ENCODE results near the gene EYA2. TPM values are rescaled to one million over a fixed set of nuclear protein-coding genes. Genes with fewer than 3 reads are reported as not detected.

EYA2 gene
- total RNA-seq, 1 experiment from 2014 or later: 0.08 TPM

- Histone ChIP-seq H3K36me3 (no peaks in the 10 kb centered on the region), H3K4me1 (replicated peaks) (no peaks in the 10 kb centered on the region), H3K27me3 (replicated peaks) (no peaks in the 10 kb centered on the region), H3K9me3 (replicated peaks) (no peaks in the 10 kb centered on the region), H3K27ac (no peak overlapping the region), H3K4me3 (no peak overlapping the region)
- no peak for DNase-seq (ENCODE audit: low read depth in 1 of 2, low spot score in 2 of 2)
Observed at GRCh38 chr20:46991880-46992639, 97.4 kb downstream of the EYA2 start.

GRCh38 chr20:46992640-46993035 lies 98.0 kb downstream of the EYA2 start:
- Histone ChIP-seq H3K27ac (no peak overlapping the region), H3K36me3 (no peaks in the 10 kb centered on the region), H3K4me1 (replicated peaks) (no peaks in the 10 kb centered on the region), H3K27me3 (replicated peaks) (no peaks in the 10 kb centered on the region), H3K9me3 (replicated peaks) (no peaks in the 10 kb centered on the region), H3K4me3 (no peak overlapping the region)
- no peak for DNase-seq (ENCODE audit: low read depth in 1 of 2, low spot score in 2 of 2)

GRCh38 chr20:46993465-46994095 lies 98.9 kb downstream of the EYA2 start:
- H3K4me3 ChIP-seq: no peak overlapping the region
- H3K27me3 ChIP-seq (replicated peaks): no peaks in the 10 kb centered on the region
- H3K4me1 ChIP-seq (replicated peaks): no peaks in the 10 kb centered on the region
- no peak overlapping the region for H3K27ac ChIP-seq
- H3K9me3 ChIP-seq (replicated peaks): no peaks in the 10 kb centered on the region
- no peak for DNase-seq (ENCODE audit: low read depth in 1 of 2, low spot score in 2 of 2)
- H3K36me3 ChIP-seq: no peaks in the 10 kb centered on the region

GRCh38 chr20:46994341-46994740 lies 99.7 kb downstream of the EYA2 start:
- no peaks in the 10 kb centered on the region for H3K4me1 ChIP-seq (replicated peaks)
- no peak overlapping the region for H3K4me3 ChIP-seq

GRCh38 chr20:46995561-46996142 lies 101.0 kb downstream of the EYA2 start:
- Histone ChIP-seq H3K27ac (no peak overlapping the region), H3K9me3 (replicated peaks) (no peaks in the 10 kb centered on the region), H3K4me3 (no peak overlapping the region), H3K36me3 (no peaks in the 10 kb centered on the region), H3K4me1 (replicated peaks) (no peaks in the 10 kb centered on the region), H3K27me3 (replicated peaks) (no peaks in the 10 kb centered on the region)
- no peak for DNase-seq (ENCODE audit: low read depth in 1 of 2, low spot score in 2 of 2)

More at GRCh38 chr20:46994341-46994740, 99.7 kb downstream of the EYA2 start:
- H3K36me3 ChIP-seq: no peaks in the 10 kb centered on the region
- H3K27me3 ChIP-seq (replicated peaks): no peaks in the 10 kb centered on the region
- no peak overlapping the region for H3K27ac ChIP-seq
- no peaks in the 10 kb centered on the region for H3K9me3 ChIP-seq (replicated peaks)
- DNase-seq (ENCODE audit: low read depth in 1 of 2, low spot score in 2 of 2): no peak

- H3K36me3 ChIP-seq: no peaks in the 10 kb centered on the region
- no peaks in the 10 kb centered on the region for H3K9me3 ChIP-seq (replicated peaks)
- H3K27ac ChIP-seq: no peak overlapping the region
- no peaks in the 10 kb centered on the region for H3K4me1 ChIP-seq (replicated peaks)
- DNase-seq (ENCODE audit: low read depth in 1 of 2, low spot score in 2 of 2): no peak
- no peaks in the 10 kb centered on the region for H3K27me3 ChIP-seq (replicated peaks)
- no peak overlapping the region for H3K4me3 ChIP-seq
Observed at GRCh38 chr20:46997187-46997586, 102.5 kb downstream of the EYA2 start.

GRCh38 chr20:46998477-46999240 lies 104.0 kb downstream of the EYA2 start:
- DNase-seq (ENCODE audit: low read depth in 1 of 2, low spot score in 2 of 2): no peak
- H3K4me3 ChIP-seq: no peak overlapping the region
- H3K27ac ChIP-seq: no peak overlapping the region
- no peaks in the 10 kb centered on the region for H3K27me3 ChIP-seq (replicated peaks)
- H3K9me3 ChIP-seq (replicated peaks): no peaks in the 10 kb centered on the region
- H3K36me3 ChIP-seq: no peaks in the 10 kb centered on the region
- no peaks in the 10 kb centered on the region for H3K4me1 ChIP-seq (replicated peaks)

GRCh38 chr20:46999801-47000465 lies 105.3 kb downstream of the EYA2 start:
- H3K4me1 ChIP-seq (replicated peaks): no peaks in the 10 kb centered on the region
- H3K4me3 ChIP-seq: no peak overlapping the region
- no peaks in the 10 kb centered on the region for H3K27me3 ChIP-seq (replicated peaks)
- DNase-seq (ENCODE audit: low read depth in 1 of 2, low spot score in 2 of 2): no peak
- no peak overlapping the region for H3K27ac ChIP-seq
- H3K36me3 ChIP-seq: no peaks in the 10 kb centered on the region
- H3K9me3 ChIP-seq (replicated peaks): no peaks in the 10 kb centered on the region

GRCh38 chr20:47003223-47003622 lies 108.6 kb downstream of the EYA2 start:
- Histone ChIP-seq H3K27me3 (replicated peaks) (no peaks in the 10 kb centered on the region), H3K4me3 (no peak overlapping the region), H3K4me1 (replicated peaks) (no peaks in the 10 kb centered on the region), H3K9me3 (replicated peaks) (no peaks in the 10 kb centered on the region), H3K36me3 (no peaks in the 10 kb centered on the region), H3K27ac (no peak overlapping the region)
- no peak for DNase-seq (ENCODE audit: low read depth in 1 of 2, low spot score in 2 of 2)

- no peak for DNase-seq (ENCODE audit: low read depth in 1 of 2, low spot score in 2 of 2)
- no peaks in the 10 kb centered on the region for H3K9me3 ChIP-seq (replicated peaks)
- no peak overlapping the region for H3K27ac ChIP-seq
- no peak overlapping the region for H3K4me3 ChIP-seq
- no peaks in the 10 kb centered on the region for H3K27me3 ChIP-seq (replicated peaks)
- H3K36me3 ChIP-seq: no peaks in the 10 kb centered on the region
- no peaks in the 10 kb centered on the region for H3K4me1 ChIP-seq (replicated peaks)
Observed at GRCh38 chr20:47004179-47004578, 109.5 kb downstream of the EYA2 start.

- no peaks in the 10 kb centered on the region for H3K36me3 ChIP-seq
- no peaks in the 10 kb centered on the region for H3K27me3 ChIP-seq (replicated peaks)
- H3K9me3 ChIP-seq (replicated peaks): no peaks in the 10 kb centered on the region
- no peak overlapping the region for H3K4me3 ChIP-seq
- H3K27ac ChIP-seq: no peak overlapping the region
- H3K4me1 ChIP-seq (replicated peaks): no peaks in the 10 kb centered on the region
- no peak for DNase-seq (ENCODE audit: low read depth in 1 of 2, low spot score in 2 of 2)
Observed at GRCh38 chr20:47007826-47008655, 113.4 kb downstream of the EYA2 start.

- Histone ChIP-seq H3K36me3 (no peaks in the 10 kb centered on the region), H3K9me3 (replicated peaks) (no peaks in the 10 kb centered on the region), H3K27ac (no peak overlapping the region), H3K4me1 (replicated peaks) (no peaks in the 10 kb centered on the region), H3K27me3 (replicated peaks) (no peaks in the 10 kb centered on the region), H3K4me3 (no peak overlapping the region)
- no peak for DNase-seq (ENCODE audit: low read depth in 1 of 2, low spot score in 2 of 2)
Observed at GRCh38 chr20:47008842-47009518, 114.3 kb downstream of the EYA2 start.

All from SJSA1 (cell line).